Motor neuron (in vitro differentiated cells): ENCODE data around the gene ANO6. TPM values are rescaled to one million over a fixed set of nuclear protein-coding genes. Genes with fewer than 3 reads are reported as not detected.
A peak's percentile ranks its signal among the peaks of the same experiment; 100 is the strongest.

Experiments
- ATAC-seq, 8 experiments: fragments of 200-7000 bp; cut with Tn5 transposase; replicated peaks in 6 of 8; 2 replicates each; pipeline ENCODE4 v1.8.0; 2021; ENCODE audit warnings: mild to moderate bottlenecking in 8 of 8, moderate library complexity in 8 of 8
- H3K27ac ChIP-seq, 2 donors: fragments of 250-450 bp; sonication (Bioruptor Pico); 2 replicates each; pipeline ENCODE4 v1.9.0; 2021; ENCODE audit warnings: antibody characterized with exemption in 2 of 2, mild to moderate bottlenecking in 2 of 2, moderate library complexity in 1 of 2
- H3K4me1 ChIP-seq, 2 donors: fragments of 250-450 bp; sonication (Bioruptor Pico); replicated peaks in 1 of 2; 2 replicates each; pipeline ENCODE4 v1.6.1; 2021; ENCODE audit warnings: antibody characterized with exemption in 2 of 2, mild to moderate bottlenecking in 2 of 2, moderate library complexity in 1 of 2
- H3K4me3 ChIP-seq, 5 donors: fragments of 250-450 bp; sonication (Bioruptor Pico); 2 replicates each; pipeline ENCODE4 v1.9.0; 2021; ENCODE audit warnings: antibody characterized with exemption in 5 of 5, mild to moderate bottlenecking in 5 of 5, moderate library complexity in 4 of 5
- WGBS, 10 experiments: fragments of 450-650 bp; shearing (Covaris generic); methylation state at CpG; one replicate each; pipeline ENCODE4 v1.0.0; 2022; 5-methylcytosine and 5-hydroxymethylcytosine counted together
- in situ Hi-C, 9 experiments: fragments of 400-800 bp; cut with MboI; loops; one replicate each; pipeline ENCODE4 v1.15.0; 2021; ENCODE audit warnings: low sequenced_read_pairs in 9 of 9, low pct_unique_long_range_greater_than_20kb in 2 of 9; ENCODE audit not compliant: unreplicated experiment in 9 of 9
- total RNA-seq, 8 experiments: library from RNA; unstranded; fragments of 300-600 nt; gene quantifications; 2 replicates each; pipeline versions ENCODE4 v1.2.3 to v1.2.4, GENCODE V29; 2022

ANO6 gene
- total RNA-seq, 8 experiments from 2014 or later = 13.2 to 64.7 (median 27.4) TPM

- ATAC-seq = no peak
- 8 to 100% (median 79%) methylated on average over 1 of the region's 1 CpG for WGBS, 10 experiments
- Histone ChIP-seq H3K4me3 (no peak overlapping the region), H3K27ac (no peak overlapping the region), H3K4me1 (no peaks in the 10 kb centered on the region)
- in situ Hi-C loops = no loop called here
These were observed 62.6 kb downstream of the ANO6 start for GRCh38 chr12:45278447-45278846.

- in situ Hi-C loops = no loop called here
- WGBS, 10 experiments = 61 to 100% (median 83%) methylated on average over 1 to 4 of the region's 4 CpGs
- no peak overlapping the region for H3K4me3 ChIP-seq
- no peak overlapping the region for H3K27ac ChIP-seq
- ATAC-seq = peak in 1 of 8 experiments; percentile 30
- H3K4me1 ChIP-seq = peaks cover 0 to 11% of the 10 kb centered on the region in 2 donors
These were observed 64.3 kb downstream of the ANO6 start for GRCh38 chr12:45279931-45280830.

- 83 to 100% (median 100%) methylated on average over 1 of the region's 1 CpG; no CpG with 5 or more reads in 6 of the 10 experiments for WGBS, 10 experiments
- in situ Hi-C loops = no loop called here
- H3K4me3 ChIP-seq = no peak overlapping the region
- peaks cover 0 to 11% of the 10 kb centered on the region in 2 donors for H3K4me1 ChIP-seq
- no peak for ATAC-seq
- no peak overlapping the region for H3K27ac ChIP-seq
These were observed 66.1 kb downstream of the ANO6 start for GRCh38 chr12:45281994-45282393.

GRCh38 chr12:45282411-45282810 lies 66.5 kb downstream of the ANO6 start:
- in situ Hi-C loops = no loop called here
- Histone ChIP-seq H3K27ac (no peak overlapping the region), H3K4me1 (peaks cover 0 to 11% of the 10 kb centered on the region in 2 donors), H3K4me3 (no peak overlapping the region)
- no peak for ATAC-seq
- 79 to 100% (median 96%) methylated on average over 1 to 4 of the region's 4 CpGs; no CpG with 5 or more reads in 2 of the 10 experiments for WGBS, 10 experiments

GRCh38 chr12:45284096-45284901 lies 68.4 kb downstream of the ANO6 start:
- no peak overlapping the region for H3K4me3 ChIP-seq
- peaks cover 0 to 11% of the 10 kb centered on the region in 2 donors for H3K4me1 ChIP-seq
- in situ Hi-C loops = no loop called here
- peak in 4 of 8 experiments; percentile 22 to 81 (median 52) for ATAC-seq
- H3K27ac ChIP-seq = no peak overlapping the region
- WGBS, 10 experiments = 40 to 100% (median 76%) methylated on average over 1 to 7 of the region's 8 CpGs

- Histone ChIP-seq H3K27ac (no peak overlapping the region), H3K4me3 (no peak overlapping the region), H3K4me1 (peaks cover 0 to 11% of the 10 kb centered on the region in 2 donors)
- 92 to 100% (median 100%) methylated on average over 1 to 2 of the region's 2 CpGs; no CpG with 5 or more reads in 5 of the 10 experiments for WGBS, 10 experiments
- no peak for ATAC-seq
- in situ Hi-C loops = no loop called here
These were observed 69.8 kb downstream of the ANO6 start for GRCh38 chr12:45285717-45286116.

GRCh38 chr12:45286621-45287020 lies 70.7 kb downstream of the ANO6 start:
- Histone ChIP-seq H3K27ac (no peak overlapping the region), H3K4me1 (peaks cover 0 to 11% of the 10 kb centered on the region in 2 donors), H3K4me3 (no peak overlapping the region)
- WGBS, 10 experiments = 63 to 100% (median 83%) methylated on average over 1 to 2 of the region's 2 CpGs; no CpG with 5 or more reads in 4 of the 10 experiments
- no peak for ATAC-seq
- in situ Hi-C loops = no loop called here

- ATAC-seq = peak in 4 of 8 experiments; percentile 21 to 76 (median 32)
- Histone ChIP-seq H3K4me1 (peaks cover 0 to 10% of the 10 kb centered on the region in 2 donors), H3K27ac (no peak overlapping the region), H3K4me3 (no peak overlapping the region)
- in situ Hi-C loops = no loop called here
- WGBS, 10 experiments = 0 to 100% (median 97%) methylated on average over 1 to 4 of the region's 4 CpGs; no CpG with 5 or more reads in 1 of the 10 experiments
These were observed 73.6 kb downstream of the ANO6 start for GRCh38 chr12:45289245-45290215.

- Histone ChIP-seq H3K27ac (no peak overlapping the region), H3K4me1 (peaks cover 4 to 10% of the 10 kb centered on the region in 2 donors), H3K4me3 (no peak overlapping the region)
- ATAC-seq = peak in 3 of 8 experiments; percentile 62 to 90 (median 74)
- WGBS, 10 experiments = 37 to 100% (median 93%) methylated on average over 1 to 2 of the region's 2 CpGs
- in situ Hi-C loops = no loop called here
These were observed 74.3 kb downstream of the ANO6 start for GRCh38 chr12:45290216-45290605.

- in situ Hi-C loops = no loop called here
- ATAC-seq = no peak
- no peak overlapping the region for H3K4me3 ChIP-seq
- peaks cover 8 to 12% of the 10 kb centered on the region in 2 donors for H3K4me1 ChIP-seq
- H3K27ac ChIP-seq = no peak overlapping the region
- WGBS, 10 experiments = 70 to 100% (median 92%) methylated on average over 1 of the region's 1 CpG; no CpG with 5 or more reads in 3 of the 10 experiments
These were observed 75.6 kb downstream of the ANO6 start for GRCh38 chr12:45291518-45291917.

GRCh38 chr12:45292486-45293195 lies 76.7 kb downstream of the ANO6 start:
- no peak overlapping the region for H3K4me3 ChIP-seq
- WGBS, 10 experiments = 43 to 100% (median 85%) methylated on average over 1 to 4 of the region's 4 CpGs; no CpG with 5 or more reads in 2 of the 10 experiments
- peak in 3 of 8 experiments; percentile 25 to 58 (median 39) for ATAC-seq
- peaks cover 8 to 12% of the 10 kb centered on the region in 2 donors for H3K4me1 ChIP-seq
- in situ Hi-C loops = no loop called here
- no peak overlapping the region for H3K27ac ChIP-seq

GRCh38 chr12:45294906-45295305 lies 79.0 kb downstream of the ANO6 start:
- 60 to 98% (median 82%) methylated on average over 1 to 5 of the region's 5 CpGs for WGBS, 10 experiments

More at GRCh38 chr12:45294906-45295305, 79.0 kb downstream of the ANO6 start:
- in situ Hi-C loops = no loop called here
- peak in 1 of 8 experiments; percentile 67 for ATAC-seq
- Histone ChIP-seq H3K27ac (peak overlapping the region in 1 of 2 donors; percentile 52), H3K4me1 (peaks cover 8 to 23% of the 10 kb centered on the region in 2 donors), H3K4me3 (no peak overlapping the region)
